Kidney epithelial cell (primary cell): ENCODE measurements around the gene TMEM208. TPM values are rescaled to one million over a fixed set of nuclear protein-coding genes. Genes with fewer than 3 reads are reported as not detected.

Source experiments
- DNase-seq: peaks from one replicate; pipeline ENCODE4 v3.0.0-alpha.2; 2010; ENCODE audit warnings: low read depth
- H3K27me3 ChIP-seq: 2 replicates; pipeline ENCODE4 v1.6.0; 2011; ENCODE audit warnings: low read length; ENCODE audit not compliant: control insufficient read depth, insufficient read depth
- H3K36me3 ChIP-seq: 2 replicates; pipeline ENCODE4 v1.5.1; 2011; ENCODE audit warnings: low read length; ENCODE audit not compliant: control insufficient read depth, insufficient read depth
- H3K4me3 ChIP-seq: 2 replicates; pipeline ENCODE4 v1.5.1; 2011; ENCODE audit warnings: low read depth, mild to moderate bottlenecking, control low read depth, low read length
- total RNA-seq: library from RNA; depleted of rRNA; stranded (reverse); fragments of >200 nt; gene quantifications from 2 replicates; pipeline ENCODE4 v1.2.3, GENCODE V29; 2015
- TF ChIP-seq, protein P1 (sequence below): IDR thresholded peaks from 2 replicates; pipeline ENCODE4 v1.5.1; 2011; ENCODE audit warnings: mild to moderate bottlenecking, moderate library complexity, low read length, control low read depth, inconsistent platforms; ENCODE audit not compliant: insufficient read depth, poor library complexity, severe bottlenecking

Gene TMEM208
- total RNA-seq, 1 donor from 2014 or later: 59.3 TPM

- peaks cover 6% of the 10 kb centered on the region for H3K27me3 ChIP-seq
- TF ChIP-seq, protein P1, sequence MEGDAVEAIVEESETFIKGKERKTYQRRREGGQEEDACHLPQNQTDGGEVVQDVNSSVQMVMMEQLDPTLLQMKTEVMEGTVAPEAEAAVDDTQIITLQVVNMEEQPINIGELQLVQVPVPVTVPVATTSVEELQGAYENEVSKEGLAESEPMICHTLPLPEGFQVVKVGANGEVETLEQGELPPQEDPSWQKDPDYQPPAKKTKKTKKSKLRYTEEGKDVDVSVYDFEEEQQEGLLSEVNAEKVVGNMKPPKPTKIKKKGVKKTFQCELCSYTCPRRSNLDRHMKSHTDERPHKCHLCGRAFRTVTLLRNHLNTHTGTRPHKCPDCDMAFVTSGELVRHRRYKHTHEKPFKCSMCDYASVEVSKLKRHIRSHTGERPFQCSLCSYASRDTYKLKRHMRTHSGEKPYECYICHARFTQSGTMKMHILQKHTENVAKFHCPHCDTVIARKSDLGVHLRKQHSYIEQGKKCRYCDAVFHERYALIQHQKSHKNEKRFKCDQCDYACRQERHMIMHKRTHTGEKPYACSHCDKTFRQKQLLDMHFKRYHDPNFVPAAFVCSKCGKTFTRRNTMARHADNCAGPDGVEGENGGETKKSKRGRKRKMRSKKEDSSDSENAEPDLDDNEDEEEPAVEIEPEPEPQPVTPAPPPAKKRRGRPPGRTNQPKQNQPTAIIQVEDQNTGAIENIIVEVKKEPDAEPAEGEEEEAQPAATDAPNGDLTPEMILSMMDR: no peak
- no peaks in the 10 kb centered on the region for H3K36me3 ChIP-seq
- no peak overlapping the region for H3K4me3 ChIP-seq
- no peak for DNase-seq
Observed at GRCh38 chr16:67182288-67182687, 44.6 kb upstream of the TMEM208 start.

DNA sequence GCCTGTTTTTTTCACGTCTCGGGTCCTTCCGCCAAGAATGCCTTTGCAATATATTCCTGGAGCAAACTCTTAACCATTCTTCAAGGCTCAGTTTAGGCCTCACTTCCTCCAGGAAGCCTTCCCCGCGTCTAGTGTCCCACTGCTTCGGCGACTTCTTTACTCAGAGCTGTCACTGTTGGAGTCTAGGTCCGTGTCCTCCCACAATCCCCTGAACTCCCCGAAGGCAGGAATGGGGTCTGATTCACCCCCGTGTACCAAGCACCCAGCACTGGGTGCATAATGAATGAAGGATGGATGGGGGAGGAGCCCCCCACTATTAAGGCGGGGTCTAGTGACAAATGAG lies 43.7 kb upstream of the TMEM208 start:
- Histone ChIP-seq H3K4me3 (peak overlapping the region; percentile 63), H3K27me3 (peaks cover 6% of the 10 kb centered on the region), H3K36me3 (no peaks in the 10 kb centered on the region)
- TF ChIP-seq, protein P1: no peak
- DNase-seq: no peak

DNA sequence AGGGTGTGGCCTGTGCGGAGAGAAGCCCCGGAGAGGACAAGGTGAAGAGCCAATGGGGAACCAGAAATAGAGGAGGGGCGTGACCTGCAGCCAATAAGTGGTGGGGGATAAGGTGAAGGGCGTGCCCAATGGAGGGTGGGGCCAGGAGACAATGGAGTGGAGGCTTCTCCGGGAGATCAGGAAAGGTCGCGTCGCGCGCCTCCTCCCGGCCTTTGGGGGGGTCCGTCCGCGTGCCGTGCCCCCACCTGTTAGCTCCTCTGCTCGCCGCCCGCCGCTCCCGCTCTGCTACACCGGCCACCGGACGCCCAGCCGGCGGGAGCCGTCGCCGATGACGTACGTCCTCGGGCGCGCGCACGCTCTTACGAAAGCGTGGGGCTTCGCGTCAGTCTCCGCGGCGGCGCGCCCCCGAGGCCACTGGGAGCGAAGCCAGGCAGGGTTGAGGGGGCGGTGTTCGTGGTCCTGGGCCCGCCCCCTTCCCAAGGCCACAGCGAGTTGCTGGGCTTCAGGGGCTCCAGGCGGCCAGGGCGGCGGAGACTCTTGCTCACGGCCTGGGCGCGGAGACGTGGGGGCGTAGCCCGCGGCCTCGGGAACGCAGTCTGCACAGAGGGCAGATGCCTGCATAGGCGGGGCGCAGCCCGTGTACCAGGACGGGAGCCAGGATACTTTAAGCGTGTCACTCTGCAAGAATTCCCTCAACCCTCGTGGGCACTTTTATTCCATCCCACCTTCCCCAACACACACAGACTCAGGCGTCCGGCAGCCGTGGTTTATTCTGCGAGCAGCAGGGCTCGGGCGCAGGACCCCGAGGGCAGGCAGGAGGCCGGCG lies 43.1 kb upstream of the TMEM208 start, which contains the start of gene MATCAP1:
Gene MATCAP1, minus strand, starts transcription at position 337 of the 826 bp plus-strand sequence. CDS start 3,353 bp downstream, outside the sequence.
- peak; percentile 93 for DNase-seq
- TF ChIP-seq, protein P1: no peak
- Histone ChIP-seq H3K4me3 (peak within 1 kb of the TSS; percentile 63), H3K27me3 (peaks cover 6% of the 10 kb centered on the region), H3K36me3 (no peaks in the 10 kb centered on the region)

DNA sequence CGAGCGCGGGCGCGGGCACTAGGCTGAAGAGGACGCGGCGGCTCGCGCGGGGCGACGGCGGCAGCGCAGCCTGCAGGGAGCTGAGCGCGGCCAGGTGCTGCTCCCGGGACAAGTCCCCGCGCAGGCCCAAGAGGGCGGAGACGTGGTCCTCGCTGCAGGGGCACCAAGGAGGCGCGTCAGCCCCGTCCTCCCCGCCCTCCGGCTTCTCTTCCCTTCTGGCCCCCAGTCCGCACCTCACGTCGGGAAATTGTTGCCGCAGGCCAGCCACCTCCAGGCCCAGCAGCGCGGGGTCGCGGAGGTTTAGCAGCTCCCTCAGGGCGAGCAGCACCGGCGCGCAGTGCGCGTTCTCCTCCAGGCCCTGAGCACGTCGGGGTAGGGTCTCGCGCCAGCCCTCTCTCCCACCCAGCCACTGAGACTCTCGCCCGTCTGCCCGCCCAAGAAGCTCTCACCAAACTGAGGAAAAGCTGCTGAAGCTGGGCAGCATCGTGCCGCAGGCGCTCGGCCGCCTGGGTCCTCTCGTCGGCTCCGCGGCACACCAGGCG lies 42.4 kb upstream of the TMEM208 start:
- Histone ChIP-seq H3K4me3 (peak overlapping the region; percentile 63), H3K27me3 (peaks cover 6% of the 10 kb centered on the region), H3K36me3 (no peaks in the 10 kb centered on the region)
- TF ChIP-seq, protein P1: no peak
- DNase-seq: no peak

DNA sequence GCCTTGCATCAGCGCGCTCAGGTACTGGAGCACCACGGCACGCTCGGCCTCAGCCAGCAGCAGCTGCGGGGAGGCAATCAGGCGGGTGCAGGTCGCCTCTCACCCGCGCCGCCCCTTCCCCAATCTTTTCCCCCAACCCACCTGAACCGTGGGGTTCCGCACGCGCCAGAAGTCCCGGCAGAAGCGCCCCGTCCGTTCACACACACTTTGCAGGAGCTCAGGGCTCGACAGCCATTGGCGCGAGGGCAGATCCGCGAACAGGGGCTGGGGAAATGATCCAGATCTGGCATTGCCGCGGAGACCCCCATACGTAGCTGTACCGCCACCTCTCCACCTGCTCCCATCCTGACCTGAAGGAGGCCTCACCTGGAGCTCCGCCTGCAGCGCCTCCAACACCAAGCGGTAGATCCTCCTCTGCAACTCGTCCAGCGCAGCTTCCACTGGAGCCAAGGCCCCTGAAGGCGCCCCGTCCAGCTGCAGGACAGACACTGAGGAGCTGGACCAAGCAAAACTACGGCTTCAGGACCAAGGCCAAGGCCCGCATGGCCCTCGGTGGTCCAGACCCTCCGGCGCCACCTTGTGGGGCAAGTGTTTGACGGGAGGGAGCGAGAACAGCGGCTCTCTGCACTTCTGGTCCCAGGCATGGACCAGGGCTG lies 41.8 kb upstream of the TMEM208 start:
- no peak overlapping the region for H3K4me3 ChIP-seq
- TF ChIP-seq, protein P1: peak; percentile 95
- no peak for DNase-seq
- H3K36me3 ChIP-seq: no peaks in the 10 kb centered on the region
- H3K27me3 ChIP-seq: peaks cover 6% of the 10 kb centered on the region
